ENCODE results near the gene SLC38A4.

GRCh38 chr12:46777587-46777986 lies 48.2 kb downstream of the SLC38A4 start:
- TF ChIP-seq SUZ12 (IDR thresholded peaks at IDR 0.05; ENCODE audit: extremely low read depth, insufficient read depth, insufficient read length) (no peak), ZNF274 (IDR thresholded peaks at IDR 0.05; ENCODE audit: low read depth, low read length) (no peak)

Measured in NT2/D1 (cell line).